ENCODE measurements around the gene CTDNEP1.

DNA sequence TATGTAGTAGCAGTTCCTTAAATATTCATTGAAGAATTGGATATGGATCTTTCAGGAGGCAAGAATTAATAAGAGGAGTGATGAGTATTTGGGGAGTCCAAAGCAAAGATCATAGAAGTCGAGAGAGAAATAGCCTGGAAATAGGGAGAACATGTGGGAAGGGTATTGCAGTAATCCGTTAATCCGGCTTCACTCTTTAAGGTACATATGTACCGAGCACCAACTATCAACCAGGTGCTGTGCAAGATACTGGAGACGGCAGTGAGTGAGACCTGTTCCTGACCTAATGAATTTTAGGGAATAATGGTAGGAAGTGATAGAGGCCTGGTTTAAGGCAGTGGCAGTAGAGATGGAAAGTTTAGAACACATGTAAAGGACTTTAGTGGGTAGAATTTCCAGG lies 1.5 kb upstream of the CTDNEP1 start:
- TF ChIP-seq, protein P1, sequence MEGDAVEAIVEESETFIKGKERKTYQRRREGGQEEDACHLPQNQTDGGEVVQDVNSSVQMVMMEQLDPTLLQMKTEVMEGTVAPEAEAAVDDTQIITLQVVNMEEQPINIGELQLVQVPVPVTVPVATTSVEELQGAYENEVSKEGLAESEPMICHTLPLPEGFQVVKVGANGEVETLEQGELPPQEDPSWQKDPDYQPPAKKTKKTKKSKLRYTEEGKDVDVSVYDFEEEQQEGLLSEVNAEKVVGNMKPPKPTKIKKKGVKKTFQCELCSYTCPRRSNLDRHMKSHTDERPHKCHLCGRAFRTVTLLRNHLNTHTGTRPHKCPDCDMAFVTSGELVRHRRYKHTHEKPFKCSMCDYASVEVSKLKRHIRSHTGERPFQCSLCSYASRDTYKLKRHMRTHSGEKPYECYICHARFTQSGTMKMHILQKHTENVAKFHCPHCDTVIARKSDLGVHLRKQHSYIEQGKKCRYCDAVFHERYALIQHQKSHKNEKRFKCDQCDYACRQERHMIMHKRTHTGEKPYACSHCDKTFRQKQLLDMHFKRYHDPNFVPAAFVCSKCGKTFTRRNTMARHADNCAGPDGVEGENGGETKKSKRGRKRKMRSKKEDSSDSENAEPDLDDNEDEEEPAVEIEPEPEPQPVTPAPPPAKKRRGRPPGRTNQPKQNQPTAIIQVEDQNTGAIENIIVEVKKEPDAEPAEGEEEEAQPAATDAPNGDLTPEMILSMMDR (IDR thresholded peaks at IDR 0.05): no peak
- TF ChIP-seq POLR2A (IDR thresholded peaks at IDR 0.05): no peak
- no peak for TF ChIP-seq EP300 (IDR thresholded peaks at IDR 0.05)
- TF ChIP-seq POLR2AphosphoS5 (IDR thresholded peaks at IDR 0.05): no peak

All from sigmoid colon (tissue), 4 donors.